T1000 (cell line): ENCODE measurements around the gene NHP2.
"Not testable (repeated sequence)": the region's sequence is repeated elsewhere in the genome, so short reads cannot be mapped to it uniquely, and the experiment has no call there.

ENCODE experiments used
- DNase-seq: peaks from one replicate; lab custom pipeline; 2025; ENCODE audit warnings: mixed read lengths; lab: John Stamatoyannopoulos, UW

NHP2 gene

DNA sequence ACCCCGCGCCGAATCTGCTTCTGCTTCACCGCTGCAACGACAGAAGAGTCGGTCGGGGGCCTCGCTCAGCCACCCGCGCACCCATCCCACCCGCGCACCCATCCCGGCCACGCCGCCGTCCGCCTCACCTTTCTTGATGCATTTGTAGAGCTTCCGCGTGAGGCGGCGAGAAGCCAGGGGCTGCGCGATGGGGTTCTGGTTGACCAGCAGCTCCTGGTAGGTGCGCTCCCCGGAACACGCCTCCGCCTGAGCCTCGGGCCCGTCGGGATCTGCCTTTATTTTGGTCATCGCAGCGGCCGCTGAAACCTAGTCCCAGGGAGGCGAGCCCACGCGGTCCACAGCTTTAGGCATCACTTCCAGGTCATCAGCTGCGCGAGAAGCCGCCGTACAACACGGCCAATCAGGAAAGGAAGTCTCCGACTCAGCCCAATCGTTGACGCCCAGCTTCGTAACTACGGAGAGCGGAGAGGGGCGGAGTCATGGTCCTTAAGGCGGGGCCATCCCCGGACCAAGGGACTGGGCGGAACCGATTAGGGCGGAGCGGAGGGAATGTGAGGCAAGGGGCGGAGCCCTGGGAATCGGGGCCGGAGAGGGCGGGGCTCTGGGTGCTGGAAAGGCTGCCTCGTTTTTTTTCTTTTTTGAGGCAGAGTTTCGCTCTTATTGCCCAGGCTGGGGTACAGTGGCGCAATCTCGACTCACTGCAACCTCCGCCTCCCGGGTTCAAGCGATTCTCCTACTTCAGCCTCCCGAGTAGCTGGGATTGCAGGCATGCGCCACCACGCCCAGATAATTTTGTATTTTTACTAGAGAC lies at the start of gene NHP2:
NHP2 (minus strand) TSS at position 356 of the 811 bp plus-strand sequence; CDS start at position 288, 68 bp downstream.
- peak; percentile 96 for DNase-seq

DNA sequence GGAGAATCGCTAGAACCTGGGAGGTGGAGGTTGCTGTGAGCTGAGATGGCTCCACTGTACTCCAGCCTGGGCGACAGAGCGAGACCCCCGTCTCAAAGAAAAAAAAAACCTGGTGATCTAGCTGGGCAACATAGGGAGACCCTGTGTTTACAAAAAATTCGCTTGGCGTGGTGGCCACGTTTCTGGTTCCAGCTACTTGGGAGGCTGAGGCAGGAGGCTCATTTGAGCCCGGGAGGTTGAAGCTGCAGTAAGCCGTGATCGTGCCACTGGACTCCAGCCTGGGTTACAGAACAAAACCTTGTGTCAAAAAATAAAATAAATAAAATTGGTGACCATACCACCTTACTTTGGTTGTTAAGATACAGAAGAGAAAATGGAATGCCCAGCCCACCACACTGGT lies 48.9 kb upstream of the NHP2 start:
- no peak for DNase-seq

DNA sequence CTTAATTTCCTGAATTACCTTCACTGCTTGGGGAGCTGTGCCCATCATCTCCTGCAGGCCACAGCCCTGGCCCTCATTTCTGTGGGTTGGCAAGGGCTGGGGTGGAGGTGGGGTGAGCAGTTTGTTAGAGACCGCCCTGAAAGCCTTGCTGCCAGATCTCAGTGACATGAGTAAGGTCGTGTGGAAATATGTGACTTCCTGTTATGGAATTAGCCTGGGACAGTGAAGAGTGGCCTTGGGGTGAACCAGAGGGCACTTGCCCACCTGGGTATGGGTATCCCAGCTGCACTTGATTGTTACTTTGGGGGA lies 48.2 kb upstream of the NHP2 start:
- no peak for DNase-seq

DNA sequence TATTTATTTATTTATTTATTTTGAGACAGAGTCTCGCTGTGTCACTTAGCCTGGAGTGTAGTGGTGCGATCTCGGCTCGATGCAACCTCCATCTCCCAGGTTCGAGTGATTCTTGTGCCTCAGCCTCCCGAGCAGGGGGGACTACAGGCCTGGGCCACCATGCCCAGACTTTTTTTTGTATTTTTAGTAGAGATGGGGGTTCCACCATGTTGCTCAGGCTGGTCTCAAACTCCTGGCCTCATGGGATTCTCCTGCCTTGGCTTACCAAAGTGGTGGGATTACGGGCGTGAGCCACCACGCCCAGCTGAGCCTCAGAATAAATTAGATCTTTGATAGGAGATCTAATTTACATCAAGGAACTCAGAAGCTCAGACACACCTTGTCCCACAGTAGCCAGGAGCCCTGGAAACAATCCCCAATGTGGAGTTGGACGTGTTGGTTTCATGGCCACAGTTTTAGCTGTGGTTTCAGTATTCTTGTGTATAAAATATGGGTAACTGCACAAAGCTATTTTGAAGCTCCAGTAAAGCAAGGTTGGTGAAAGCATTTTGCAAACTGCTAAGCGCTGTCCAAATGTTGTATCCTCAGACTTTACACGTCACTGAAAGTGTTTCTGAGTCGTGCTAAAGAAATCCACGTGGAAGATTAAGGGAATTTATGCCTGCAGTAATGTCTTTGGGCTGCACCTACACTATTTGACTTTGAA lies 47.7 kb upstream of the NHP2 start:
- no peak for DNase-seq

DNA sequence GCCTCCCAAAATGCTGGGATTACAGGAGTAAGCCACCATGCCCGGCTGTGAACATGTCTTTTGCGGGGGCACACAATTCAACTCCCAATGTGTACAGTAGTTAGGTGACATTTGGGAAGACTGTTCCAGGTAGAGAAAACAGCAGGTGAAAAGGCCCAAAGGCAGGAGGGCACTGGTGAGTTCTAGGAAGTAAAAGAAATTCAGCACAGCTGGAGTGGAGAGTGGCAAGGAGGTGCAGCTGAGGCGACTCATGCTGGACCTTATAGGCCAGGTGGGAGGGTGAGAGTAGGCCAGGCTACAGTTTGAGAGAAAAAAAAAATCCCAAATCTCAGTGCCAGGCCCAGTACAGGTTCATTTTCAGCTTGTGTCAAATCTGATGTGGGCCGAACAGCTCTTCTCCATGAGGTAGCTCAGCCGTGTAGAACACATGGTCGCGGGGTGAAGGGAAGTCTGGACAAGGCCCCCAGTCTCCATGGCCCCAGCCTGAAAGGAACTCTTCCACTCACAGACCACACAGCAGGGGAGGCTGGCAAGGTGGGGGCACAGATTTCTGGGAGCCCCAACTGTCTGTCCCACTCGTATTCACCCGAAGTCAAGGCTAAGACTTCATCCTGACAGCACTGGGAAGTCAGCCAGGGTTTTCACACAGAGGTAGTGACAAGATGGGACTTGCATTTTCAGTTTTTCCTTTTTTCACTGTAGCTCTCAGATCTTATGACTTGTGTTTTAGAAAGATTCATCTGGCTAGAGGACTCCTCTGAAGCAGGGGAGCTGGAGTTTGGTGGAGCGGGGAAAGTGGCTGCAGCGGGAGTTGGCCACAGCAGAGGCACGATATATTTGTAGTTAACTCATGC lies 46.1 kb upstream of the NHP2 start:
- DNase-seq = no peak

DNA sequence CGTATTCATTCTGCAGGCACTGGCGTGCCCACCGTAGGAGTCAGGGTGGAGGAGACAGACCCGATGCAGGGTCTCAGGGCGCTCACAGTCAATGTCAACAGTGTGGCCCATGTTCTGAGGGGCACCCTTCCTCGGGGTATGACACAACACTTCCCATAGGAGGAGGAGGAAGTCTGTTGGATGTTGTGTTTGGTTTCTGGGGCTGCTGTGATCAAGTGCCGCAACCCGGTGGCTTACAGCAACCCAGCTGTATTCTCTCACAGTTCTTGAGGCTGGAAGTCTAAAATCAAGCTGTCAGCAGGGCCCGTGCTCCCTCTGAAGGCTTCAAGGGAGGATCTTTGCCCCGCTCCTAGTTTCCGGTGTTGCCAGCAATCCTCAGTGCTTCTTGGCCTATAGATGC lies 45.0 kb upstream of the NHP2 start:
- DNase-seq = no peak

DNA sequence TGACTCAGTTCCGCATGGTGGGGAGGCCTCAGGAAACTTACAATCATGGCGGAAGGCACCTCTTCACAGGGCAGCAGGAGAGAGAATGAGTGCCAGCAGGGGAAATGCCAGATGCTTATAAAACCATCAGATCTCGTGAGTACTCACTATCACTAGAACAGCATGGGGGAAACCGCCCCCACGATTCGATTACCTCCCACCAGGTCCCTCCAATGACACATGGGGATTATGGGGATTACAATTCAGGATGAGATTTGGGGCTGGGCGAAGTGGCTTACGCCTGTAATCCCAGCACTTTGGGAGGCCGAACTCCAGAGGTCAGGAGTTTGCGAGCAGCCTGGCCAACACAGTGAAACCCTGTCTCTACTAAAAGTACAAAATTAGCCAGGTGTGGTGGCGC lies 44.5 kb upstream of the NHP2 start:
- DNase-seq = not testable (repeated sequence)

DNA sequence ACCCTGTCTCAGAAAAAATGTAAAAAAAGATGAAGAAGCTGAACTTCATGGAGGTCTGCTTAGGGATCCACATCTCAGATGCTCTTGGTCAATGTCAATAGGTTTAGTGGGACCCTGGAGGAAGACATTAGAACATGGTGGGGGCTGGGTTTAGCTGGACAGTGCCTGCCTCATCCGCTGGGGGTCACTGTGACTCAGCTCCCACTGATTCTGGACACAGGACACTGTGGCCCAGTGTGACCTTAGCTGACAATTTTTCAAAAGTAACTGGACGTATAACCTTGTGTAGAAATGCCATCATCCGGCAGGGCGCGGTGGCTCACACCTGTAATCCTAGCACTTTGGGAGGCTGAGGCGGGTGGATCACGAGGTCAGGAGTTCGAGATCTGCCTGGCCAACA lies 43.3 kb upstream of the NHP2 start:
- DNase-seq = no peak

DNA sequence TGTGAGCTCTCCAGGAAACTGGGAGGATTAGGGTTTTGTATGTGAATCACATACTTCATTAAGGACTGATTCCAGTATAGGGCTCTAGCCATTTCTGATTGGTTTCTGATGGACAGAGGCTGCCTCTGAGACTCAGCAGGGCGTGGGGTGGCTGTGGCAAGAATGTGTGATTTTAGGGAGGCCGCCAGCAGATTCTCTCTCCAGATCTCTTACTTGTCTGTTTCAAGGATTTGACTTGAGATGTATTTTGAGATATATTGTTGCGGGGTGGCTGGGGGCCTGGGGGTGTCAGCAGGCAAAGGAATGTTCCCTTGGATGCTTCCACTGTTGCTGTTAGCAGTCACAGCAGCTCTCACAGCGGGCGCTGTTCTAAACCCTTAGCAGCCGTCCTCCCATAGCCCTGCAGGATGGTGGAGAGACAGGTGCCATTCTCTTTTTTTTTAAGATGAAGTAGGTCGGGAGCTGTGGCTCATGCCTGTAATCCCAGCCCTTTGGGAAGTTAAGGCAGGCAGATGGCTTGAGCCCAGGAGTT lies 42.7 kb upstream of the NHP2 start:
- no peak for DNase-seq

DNA sequence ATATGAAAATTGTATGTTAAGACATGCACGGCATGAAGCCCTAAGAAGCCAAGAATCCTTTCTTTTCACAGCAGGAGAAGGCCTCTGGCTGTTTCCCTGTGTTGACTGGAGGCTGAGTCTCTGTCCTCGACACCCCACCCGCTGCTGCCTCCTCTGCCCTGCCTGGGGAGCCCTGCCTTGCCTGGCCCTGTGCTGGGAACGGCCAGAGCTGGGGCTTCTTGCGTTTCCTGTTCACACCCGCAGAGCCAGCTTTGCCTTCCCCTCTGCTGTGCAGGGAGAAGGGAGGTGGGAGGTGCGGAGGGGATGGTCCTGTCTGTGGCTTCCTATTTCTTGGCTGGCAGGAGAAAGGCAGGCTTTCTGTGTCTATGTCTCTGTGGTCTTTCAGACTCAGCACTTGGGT lies 40.3 kb upstream of the NHP2 start:
- no peak for DNase-seq

DNA sequence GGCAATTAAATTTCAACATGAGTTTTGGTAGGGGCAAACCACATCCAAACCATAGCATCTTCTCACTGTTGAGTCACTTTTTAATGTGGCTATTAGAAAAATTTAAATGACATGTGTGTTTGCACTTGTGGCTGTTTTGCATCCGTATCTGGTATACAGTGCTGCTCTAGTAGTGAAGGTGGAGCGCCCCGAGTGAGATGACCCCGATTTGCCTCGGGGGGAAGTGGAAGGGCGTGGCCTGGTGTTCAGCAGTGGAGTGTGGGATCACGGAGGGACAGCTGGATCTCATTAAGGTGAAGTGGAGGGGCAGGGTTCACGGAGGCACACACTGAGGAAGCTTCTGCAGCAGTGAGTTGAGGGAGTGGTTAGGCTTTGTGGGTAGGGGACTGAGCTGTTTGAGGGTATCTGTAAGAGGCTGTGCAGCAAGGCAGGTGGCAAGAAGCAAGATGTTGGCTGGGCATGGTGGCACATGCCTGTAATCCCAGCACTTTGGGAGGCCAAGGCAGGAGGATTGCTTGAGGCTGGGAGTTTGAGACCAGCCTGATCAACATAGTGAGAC lies 39.6 kb upstream of the NHP2 start:
- DNase-seq = no peak

DNA sequence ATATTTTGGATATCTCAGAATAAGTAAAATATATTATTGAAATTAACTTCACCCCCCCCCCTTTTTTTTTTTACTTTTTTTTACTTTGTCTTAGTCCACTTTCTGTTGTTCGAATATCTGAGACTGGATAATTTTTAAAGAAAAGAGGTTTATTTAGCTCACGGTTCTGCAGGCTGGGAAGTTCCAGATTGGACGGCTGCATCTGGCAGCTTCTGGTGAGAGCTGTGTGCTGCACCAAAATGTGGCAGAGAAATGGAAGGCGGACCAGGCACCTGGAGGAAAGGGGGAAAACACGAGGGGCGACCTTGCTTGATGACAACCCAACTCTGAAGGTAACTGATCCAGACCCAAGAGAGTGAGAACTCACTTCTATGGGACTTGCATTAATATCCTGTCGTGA lies 39.1 kb upstream of the NHP2 start:
- DNase-seq = no peak

DNA sequence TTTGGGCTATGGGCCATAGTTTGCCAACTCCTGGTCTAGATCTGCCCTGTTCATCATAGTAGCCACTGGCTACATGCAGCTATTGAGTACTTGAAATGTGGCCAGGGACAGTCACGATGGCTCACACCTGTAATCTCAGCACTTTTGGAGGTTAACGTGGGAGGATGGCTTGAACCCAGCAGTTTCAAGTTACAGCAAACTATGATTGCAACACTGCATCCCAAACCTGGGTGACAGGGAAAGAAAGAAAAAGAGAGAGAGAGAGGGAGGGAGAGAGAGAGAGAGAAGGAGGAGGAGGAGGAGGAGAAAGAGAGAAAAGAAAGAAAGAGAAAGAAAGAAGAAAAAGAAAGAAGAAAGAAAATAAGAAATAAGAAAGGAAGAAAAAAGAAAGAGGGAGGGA lies 38.6 kb upstream of the NHP2 start:
- no peak for DNase-seq

DNA sequence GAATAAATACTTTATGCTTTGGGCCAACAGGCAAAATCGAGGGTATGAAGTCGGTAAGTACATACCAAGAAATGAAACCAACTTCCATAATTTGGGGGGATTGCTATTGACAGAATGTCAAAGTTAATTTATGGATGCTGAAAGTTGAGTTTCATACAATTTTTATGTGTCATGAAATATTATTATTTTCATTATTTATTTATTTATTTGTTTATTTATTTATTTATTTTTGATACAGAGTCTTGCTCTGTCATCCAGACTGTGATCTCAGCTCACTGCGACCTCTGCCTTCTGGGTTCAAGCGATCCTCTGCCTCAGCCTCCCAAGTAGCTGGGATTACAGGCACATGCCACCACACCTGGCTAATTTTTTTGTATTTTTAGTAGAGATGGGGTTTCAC lies 38.0 kb upstream of the NHP2 start:
- DNase-seq = no peak

DNA sequence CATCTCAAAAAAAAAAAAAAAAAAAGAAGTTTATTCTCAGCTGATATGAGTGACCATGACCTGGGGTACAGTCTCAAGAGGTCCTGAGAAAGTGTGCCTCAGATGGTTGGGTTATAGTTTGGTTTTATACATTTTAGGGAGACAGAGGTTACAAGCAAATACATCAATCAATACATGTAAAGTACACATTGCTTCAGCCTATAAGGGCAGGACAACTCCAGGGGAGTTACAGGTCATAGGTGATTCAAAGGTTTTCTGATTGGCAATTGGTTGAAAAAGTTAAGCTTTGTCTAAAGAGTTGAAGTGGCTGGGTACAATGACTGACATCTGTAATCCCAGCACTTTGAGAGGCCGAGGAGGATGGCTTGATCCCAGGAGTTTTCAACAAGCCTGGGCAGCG lies 35.7 kb upstream of the NHP2 start:
- no peak for DNase-seq

DNA sequence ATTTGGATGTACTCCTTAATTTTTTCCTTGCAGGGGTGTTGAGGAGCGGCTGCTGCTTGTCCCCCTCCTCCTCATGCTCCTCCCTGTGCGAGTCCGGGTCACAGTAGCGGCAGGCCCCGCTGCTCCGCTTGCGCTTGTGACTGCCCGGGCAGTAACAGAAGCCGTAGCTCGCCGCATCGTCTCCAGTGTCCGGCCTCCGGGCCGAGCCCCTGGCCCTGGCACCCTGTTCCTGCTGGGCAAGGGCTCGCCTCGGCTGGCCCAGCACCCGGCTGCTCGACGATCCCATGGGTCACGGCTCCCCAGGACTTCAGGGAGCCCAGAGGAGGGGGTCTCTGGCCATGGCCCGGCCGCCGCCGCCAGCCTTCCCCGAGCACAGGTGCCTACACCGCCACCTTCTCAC lies 33.3 kb upstream of the NHP2 start, which contains the start of gene GMCL2:
GMCL2 (minus strand) TSS at position 358 of the 400 bp plus-strand sequence; CDS start at position 286, 72 bp downstream.
- no peak for DNase-seq

DNA sequence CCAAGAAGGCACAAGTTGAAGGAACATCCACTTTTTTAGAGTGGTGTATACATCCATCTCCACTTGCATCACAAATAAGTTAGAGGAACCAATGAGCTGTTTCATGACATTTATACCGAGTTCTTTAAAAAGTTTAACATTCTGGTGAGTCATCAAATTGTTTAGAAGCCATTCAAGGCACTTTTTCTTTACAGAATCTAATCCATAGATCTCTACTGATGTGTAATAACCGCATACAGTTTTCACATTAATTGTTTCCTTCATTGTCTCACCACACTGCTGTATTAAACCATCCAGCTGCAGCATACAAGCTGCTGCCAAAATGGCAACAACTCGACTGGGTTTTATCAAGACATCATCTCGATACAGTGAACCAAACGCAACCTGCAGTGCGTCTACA lies 32.7 kb upstream of the NHP2 start:
- no peak for DNase-seq

DNA sequence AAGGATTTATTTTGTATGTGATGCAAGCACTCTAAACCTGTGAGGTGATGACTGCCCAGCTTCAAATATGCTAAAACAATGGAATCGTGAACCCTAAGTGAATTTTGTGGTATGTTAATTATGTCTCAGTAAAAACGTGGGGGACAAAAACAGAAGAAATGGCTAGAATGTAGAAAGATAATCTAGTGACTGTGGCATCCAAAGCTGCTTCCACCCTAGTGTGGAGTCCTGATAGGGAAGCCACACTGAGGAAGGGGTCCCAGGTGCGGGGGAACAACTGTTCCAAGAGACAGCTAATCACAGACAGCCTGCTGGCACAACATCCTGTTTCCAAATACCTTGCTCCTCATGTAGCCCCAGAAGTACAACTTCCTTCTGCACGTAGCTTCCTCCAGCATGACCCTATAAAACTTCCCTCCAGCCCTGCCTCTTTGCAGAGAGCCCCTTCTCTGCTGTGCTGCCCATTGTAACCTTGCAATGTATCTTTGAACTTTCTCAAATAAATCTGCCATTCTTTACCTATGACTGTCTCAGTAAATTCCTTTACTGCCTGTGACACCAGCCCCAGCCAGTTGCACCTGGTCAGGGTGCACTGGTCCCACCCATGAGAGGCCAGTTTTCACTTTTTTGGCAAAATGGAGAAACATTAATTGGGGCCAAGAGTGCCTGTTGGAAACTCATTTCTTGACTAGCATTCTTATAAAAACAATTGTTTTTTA lies 28.6 kb upstream of the NHP2 start:
- no peak for DNase-seq

DNA sequence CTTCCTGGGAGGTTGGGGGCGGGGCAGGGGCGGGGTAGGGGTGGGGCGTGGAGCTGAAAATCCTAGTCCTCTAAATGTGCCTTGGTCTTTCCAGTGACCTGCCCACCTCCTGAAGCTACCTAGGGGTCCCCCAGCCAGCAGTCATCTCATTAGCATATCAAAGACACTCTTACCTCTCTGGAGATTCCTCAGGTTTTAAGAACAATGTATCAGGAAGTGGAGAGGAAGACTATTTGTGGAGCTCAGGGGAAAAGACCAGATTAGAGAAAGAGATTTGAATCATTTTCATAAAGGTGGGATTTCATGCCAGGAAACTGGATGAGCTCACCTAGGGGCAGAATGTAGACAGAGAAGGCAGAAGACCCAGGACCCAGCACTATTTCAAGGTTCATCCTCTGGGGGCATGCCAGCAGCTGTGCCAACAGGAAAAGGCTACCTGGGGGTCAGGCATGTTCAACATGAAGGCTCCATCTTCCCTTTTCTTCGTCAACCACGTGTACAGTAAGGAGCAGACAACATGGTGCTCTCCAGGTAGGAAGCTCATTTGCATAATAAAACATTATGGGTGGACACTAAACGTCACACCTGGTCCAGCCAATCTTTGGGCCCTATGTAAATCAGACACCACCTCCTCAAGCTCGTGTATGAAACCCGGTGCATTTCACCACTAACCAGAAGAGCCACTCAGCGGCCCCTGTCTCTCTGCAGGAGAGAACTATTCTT lies 26.6 kb upstream of the NHP2 start:
- no peak for DNase-seq

DNA sequence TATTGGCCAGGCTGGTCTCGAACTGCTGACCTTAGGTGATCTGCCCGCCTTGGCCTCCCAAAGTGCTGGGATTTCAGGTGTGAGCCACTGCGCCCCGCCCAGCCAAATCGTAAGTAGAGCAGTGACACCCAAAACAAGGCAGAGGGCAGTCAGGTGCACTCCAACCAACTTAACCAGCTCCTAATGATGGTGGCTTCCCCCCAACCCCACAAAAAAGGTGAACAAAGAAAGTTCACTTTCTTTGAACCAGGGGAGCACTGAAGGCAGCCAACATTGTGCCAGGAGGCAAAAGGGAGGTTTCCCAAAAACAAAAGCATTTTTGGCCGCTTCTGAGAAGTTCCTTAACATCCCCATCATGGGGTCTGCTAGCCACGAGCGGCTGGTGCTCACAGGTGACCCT lies 23.9 kb upstream of the NHP2 start:
- DNase-seq = no peak

DNA sequence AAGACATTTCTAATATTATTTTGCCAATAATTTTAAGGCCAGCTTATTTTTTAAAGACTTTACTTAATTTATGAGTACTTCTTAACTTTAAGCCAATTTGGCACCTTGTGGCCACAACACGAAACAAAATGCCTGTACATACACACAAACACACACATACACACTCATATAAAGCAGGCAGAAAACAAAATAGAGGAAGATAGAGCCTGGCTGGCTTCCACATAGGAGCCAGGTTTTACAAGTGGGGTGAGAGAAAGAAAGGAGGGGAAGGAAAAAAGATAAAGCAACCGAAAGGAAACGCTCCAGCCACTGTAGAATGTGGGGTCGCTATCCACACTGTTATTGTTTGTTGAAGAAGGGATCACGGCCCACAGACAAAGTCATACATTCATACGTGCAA lies 23.1 kb upstream of the NHP2 start:
- DNase-seq = no peak
